BLaER1 treated with 17β-estradiol and CSF1 and Interleukin-3, amounts not matched to agents 10 nM and 100 nM (cell line): ENCODE results near the gene TTC34.
A peak's percentile ranks its signal among the peaks of the same experiment; 100 is the strongest.

Experiments
- H3K27ac ChIP-seq, 11 experiments: shearing (Covaris generic); formaldehyde crosslinking; 2 replicates each; pipeline ENCODE4 v1.8.1; 2022
- H3K27me3 ChIP-seq, 11 experiments: shearing (Covaris generic); formaldehyde crosslinking; 2 replicates each; pipeline ENCODE4 v1.8.1; 2022
- H3K36me3 ChIP-seq, 11 experiments: shearing (Covaris generic); formaldehyde crosslinking; 2 replicates each; pipeline ENCODE4 v1.8.1; 2022
- H3K4me1 ChIP-seq, 10 experiments: shearing (Covaris generic); formaldehyde crosslinking; 2 replicates each; pipeline ENCODE4 v1.8.1; 2022
- H3K4me2 ChIP-seq, 11 experiments: shearing (Covaris generic); formaldehyde crosslinking; 2 replicates each; pipeline ENCODE4 v1.8.1; 2022
- H3K4me3 ChIP-seq, 10 experiments: shearing (Covaris generic); formaldehyde crosslinking; 2 replicates each; pipeline ENCODE4 v1.8.1; 2022
- H3K9ac ChIP-seq, 11 experiments: shearing (Covaris generic); formaldehyde crosslinking; 2 replicates each; pipeline ENCODE4 v1.8.1; 2022
- H3K9me3 ChIP-seq, 11 experiments: shearing (Covaris generic); formaldehyde crosslinking; replicated peaks in 1 of 11; 2 replicates each; pipeline ENCODE4 v1.8.1; 2022
- H4K20me1 ChIP-seq, 11 experiments: shearing (Covaris generic); formaldehyde crosslinking; 2 replicates each; pipeline ENCODE4 v1.8.1; 2022
- Cebpa-rat ChIP-seq, 11 experiments: shearing (Covaris generic); IDR thresholded peaks; 2 replicates each; pipeline ENCODE4 v1.8.1; 2022

TTC34 gene

DNA sequence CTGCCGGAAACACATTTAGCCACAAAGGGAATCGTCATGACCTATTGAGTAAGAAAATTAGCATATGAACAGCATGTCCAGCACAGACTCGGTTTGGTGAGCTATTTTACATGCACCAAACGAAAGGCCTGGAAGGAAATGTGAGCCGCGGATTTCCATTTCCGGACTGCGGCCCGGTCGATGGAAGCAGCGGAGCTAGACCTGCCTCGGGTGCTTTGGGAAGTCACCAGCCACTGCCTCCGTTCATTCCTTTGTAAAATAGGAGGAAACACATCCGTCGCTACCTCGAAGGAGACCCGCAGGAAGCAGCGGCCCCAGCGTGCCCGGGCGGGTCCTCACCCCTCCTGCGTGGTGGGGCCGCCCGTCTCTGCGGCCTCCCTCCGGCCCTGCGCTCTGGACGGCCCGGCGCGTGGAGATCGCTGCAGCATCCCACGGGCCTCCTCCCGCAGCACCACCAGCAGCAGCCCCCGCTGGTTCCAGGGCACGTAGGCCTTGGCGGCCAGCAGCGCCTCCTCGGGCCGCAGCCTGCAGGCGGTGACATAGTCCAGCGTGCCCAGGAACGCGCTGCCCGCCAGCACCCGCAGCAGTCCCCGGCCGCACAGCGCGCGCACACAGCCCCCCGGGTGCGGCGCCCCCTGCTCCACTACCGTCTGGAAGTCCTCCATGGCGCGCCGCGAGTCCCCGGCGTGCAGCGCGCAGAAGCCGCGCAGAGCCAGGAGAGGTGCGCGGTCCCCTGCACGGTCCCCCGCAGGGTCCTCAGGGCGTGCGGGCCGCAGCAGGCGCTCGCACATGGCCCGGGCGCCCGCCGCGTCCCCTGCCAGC, 12.1 kb downstream of the TTC34 start:
- H3K36me3 ChIP-seq, result no peaks in the 10 kb centered on the region
- peak overlapping the region; percentile 40 to 82 (median 73) for H3K4me2 ChIP-seq
- H3K4me3 ChIP-seq, result peak overlapping the region in 2 of 10 experiments; percentile 4 to 24; a peak in 1 of 20 replicates
- peaks cover 18 to 35% (median 32%) of the 10 kb centered on the region in 10 experiments for H3K4me1 ChIP-seq
- H3K9ac ChIP-seq, result peak overlapping the region in 10 of 11 experiments; percentile 30 to 72 (median 63); a peak in 18 of 22 replicates
- peaks cover 45 to 50% (median 48%) of the 10 kb centered on the region in 11 experiments for H3K9me3 ChIP-seq
- TF ChIP-seq Cebpa-rat (IDR thresholded peaks at IDR 0.05), result peak in 2 of 11 experiments; percentile 2 to 6; a peak in 3 of 22 replicates
- H4K20me1 ChIP-seq, result peaks cover 0 to 5% (median 0%) of the 10 kb centered on the region in 11 experiments; a peak in 1 of 22 replicates
- H3K27me3 ChIP-seq, result no peaks in the 10 kb centered on the region
- H3K27ac ChIP-seq, result peak overlapping the region in 10 of 11 experiments; percentile 14 to 84 (median 76); a peak in 19 of 22 replicates

DNA sequence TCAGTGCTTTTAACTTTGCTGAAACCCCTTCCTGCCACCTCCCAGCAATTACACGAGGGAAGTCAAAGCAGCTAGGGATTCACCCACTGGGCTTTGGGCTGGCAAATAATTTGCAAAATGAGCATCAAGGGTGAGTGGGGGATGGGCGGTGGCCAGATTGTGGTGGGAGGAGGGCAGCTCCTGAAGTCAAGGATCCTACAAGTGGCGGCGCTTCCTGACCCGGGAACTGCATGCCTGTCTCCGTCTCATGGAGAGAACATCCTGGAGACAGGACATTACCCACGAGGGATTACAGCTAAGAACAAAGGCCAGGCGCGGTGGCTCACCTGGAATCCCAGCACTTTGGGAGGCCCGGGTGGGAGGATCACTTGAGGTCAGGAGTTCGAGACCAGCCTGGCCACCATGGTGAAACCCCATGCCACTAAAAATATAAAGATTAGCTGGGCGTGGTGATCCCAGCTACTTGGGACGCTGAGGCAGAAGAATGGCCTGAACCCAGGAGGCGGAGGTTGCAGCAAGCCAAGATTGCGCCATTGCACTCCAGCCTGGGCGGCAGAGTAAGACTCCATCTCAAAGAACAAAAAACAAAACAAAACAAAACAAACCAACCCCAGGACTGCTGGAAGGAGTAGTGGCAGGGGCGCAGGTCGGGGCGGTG, 12.9 kb downstream of the TTC34 start:
- Histone ChIP-seq H3K9me3 (peaks cover 37 to 46% (median 40%) of the 10 kb centered on the region in 11 experiments), H3K4me2 (peak overlapping the region; percentile 40 to 82 (median 73)), H3K4me1 (peaks cover 18 to 35% (median 32%) of the 10 kb centered on the region in 10 experiments), H3K4me3 (no peak overlapping the region), H4K20me1 (peaks cover 0 to 5% (median 0%) of the 10 kb centered on the region in 11 experiments; a peak in 1 of 22 replicates), H3K9ac (peak overlapping the region in 7 of 11 experiments; percentile 41 to 72 (median 59); a peak in 11 of 22 replicates), H3K36me3 (no peaks in the 10 kb centered on the region), H3K27me3 (no peaks in the 10 kb centered on the region), H3K27ac (peak overlapping the region in 10 of 11 experiments; percentile 14 to 84 (median 76); a peak in 18 of 22 replicates)
- TF ChIP-seq Cebpa-rat (IDR thresholded peaks at IDR 0.05), result peak in 6 of 11 experiments; percentile 4 to 76 (median 48); a peak in 6 of 22 replicates

DNA sequence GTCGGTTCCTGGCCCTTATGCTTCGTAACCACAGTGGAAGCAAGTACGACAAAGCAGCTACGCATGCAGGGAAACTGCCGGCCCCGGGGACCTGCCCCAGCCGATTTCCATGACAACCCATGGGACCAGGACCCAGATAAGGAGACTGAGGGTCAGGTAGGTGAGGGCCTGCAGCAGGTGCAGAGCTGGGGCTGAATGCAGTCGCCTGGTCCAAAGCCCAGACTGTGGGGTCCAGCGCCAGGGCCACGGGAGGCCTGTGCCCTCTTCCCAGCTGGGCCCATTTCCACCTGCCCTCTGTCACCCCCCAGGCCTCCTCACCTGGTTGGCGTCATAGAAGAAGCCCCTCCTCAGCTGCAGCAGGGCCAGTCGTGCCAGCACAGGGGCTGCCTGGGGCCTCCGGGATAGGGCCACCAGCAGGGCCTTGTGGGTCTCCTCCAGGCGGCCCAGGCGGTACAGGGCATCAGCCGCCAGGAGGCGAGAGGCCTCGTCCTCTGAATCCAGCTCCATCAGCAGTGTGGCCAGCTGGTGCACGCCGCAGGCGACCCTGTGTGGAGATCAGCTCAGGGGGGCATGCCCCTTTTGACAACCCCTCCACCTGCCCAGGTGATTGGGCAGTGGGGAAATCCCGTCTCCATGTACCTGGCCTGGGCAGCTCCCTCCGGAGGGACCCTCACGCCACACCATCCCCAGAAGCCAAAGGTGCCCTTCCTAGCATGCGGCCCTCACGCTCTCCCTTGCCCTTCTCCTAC, 14.2 kb downstream of the TTC34 start:
- Histone ChIP-seq H4K20me1 (peaks cover 0 to 5% (median 0%) of the 10 kb centered on the region in 11 experiments; a peak in 1 of 22 replicates), H3K36me3 (no peaks in the 10 kb centered on the region), H3K27me3 (no peaks in the 10 kb centered on the region), H3K4me1 (peaks cover 18 to 35% (median 32%) of the 10 kb centered on the region in 10 experiments), H3K4me3 (no peak overlapping the region), H3K27ac (no peak overlapping the region), H3K4me2 (peak overlapping the region in 4 of 11 experiments; percentile 0 to 29 (median 12); a peak in 4 of 22 replicates), H3K9ac (no peak overlapping the region), H3K9me3 (peaks cover 31 to 46% (median 37%) of the 10 kb centered on the region in 11 experiments)
- TF ChIP-seq Cebpa-rat (IDR thresholded peaks at IDR 0.05), result no peak

DNA sequence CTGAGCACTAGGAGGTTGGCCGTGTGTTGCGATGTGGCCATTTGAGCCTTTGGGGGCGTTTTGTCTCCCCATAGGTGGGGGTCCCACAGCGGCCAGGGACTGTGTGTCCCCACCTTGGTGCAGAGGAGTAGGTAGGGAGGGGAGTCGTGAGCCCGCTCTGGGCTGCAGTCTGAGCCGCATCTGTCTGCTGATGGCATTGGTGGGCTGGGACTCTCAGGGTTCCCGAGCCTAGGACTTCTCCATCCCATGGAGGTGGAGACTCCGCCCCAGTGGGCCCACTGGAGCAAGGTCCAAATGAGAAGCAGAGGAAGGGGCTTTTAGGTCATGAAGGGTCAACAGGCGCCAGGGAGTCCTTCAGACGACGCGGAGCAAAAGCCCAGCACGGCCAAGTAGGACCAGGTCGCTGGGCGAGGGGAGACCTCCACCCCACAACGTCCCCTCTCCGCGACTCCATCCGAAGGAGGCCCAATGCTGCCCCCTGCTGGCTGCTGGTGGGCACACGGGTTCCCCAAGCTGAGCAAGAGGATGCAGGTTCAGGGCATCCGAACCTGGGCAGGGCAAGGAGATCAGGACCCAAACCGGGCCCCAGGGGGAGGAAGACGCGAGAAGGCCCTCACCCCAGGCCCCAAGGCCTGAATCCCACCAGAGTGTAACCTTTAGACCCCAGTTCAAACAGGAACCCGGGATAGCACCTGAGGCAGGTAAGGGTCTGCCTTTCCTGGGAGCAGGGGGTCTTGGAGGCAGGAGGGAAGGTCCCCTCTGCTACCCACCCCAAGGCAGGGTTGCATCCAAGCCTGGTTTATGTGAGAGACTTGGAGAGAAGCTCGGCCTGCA, 14.9 kb downstream of the TTC34 start:
- Histone ChIP-seq H3K9me3 (peaks cover 31 to 46% (median 37%) of the 10 kb centered on the region in 11 experiments), H3K27me3 (no peaks in the 10 kb centered on the region)

DNA sequence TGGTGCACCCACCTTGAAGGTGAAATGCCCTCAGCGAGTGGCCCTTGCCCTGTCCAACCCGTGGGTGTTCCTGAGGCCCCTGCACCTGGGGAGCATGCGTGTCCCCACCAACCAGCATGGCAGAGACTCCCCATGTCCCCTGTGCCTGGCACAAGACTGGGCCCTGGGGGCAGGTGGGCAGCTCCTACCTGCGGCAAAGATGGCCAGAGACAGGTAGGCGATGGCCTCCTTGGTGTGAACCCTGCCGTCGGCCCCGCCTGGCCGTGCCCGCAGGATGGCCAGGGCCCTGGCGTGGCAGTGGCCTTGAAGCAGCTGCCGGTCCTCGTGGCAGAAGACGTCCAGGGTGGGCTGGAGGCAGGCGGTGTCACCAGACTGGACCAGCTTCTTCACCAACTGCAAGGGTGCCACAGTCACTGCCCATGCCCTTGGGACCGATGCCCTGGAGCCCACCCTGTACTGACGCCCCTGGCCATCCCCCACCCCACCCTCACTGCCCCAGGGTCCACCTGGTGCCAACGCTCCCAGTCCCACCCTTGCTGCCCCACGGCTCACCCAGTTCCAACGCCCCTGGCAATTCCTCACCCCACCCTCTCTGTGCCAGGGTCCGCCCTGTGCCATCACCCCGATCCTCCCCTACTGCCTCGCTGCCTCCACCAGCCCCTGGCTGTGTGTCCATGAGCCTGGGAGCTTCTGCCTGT, 15.7 kb downstream of the TTC34 start:
- H3K27me3 ChIP-seq, result no peaks in the 10 kb centered on the region
- H3K27ac ChIP-seq, result no peak overlapping the region
- no peak overlapping the region for H3K4me2 ChIP-seq
- TF ChIP-seq Cebpa-rat (IDR thresholded peaks at IDR 0.05), result no peak
- no peak overlapping the region for H3K4me3 ChIP-seq
- peaks cover 0 to 5% (median 0%) of the 10 kb centered on the region in 11 experiments; a peak in 1 of 22 replicates for H4K20me1 ChIP-seq
- no peak overlapping the region for H3K9ac ChIP-seq
- peaks cover 18 to 35% (median 32%) of the 10 kb centered on the region in 10 experiments for H3K4me1 ChIP-seq
- no peaks in the 10 kb centered on the region for H3K36me3 ChIP-seq
- peaks cover 33 to 47% (median 39%) of the 10 kb centered on the region in 11 experiments for H3K9me3 ChIP-seq

More for the DNA sequence above, 14.9 kb downstream of the TTC34 start:
- H3K4me3 ChIP-seq, result no peak overlapping the region
- peaks cover 18 to 35% (median 32%) of the 10 kb centered on the region in 10 experiments for H3K4me1 ChIP-seq
- H3K9ac ChIP-seq, result no peak overlapping the region
- no peak overlapping the region for H3K27ac ChIP-seq
- TF ChIP-seq Cebpa-rat (IDR thresholded peaks at IDR 0.05), result no peak
- H4K20me1 ChIP-seq, result peaks cover 0 to 5% (median 0%) of the 10 kb centered on the region in 11 experiments; a peak in 1 of 22 replicates
- H3K36me3 ChIP-seq, result no peaks in the 10 kb centered on the region
- peak overlapping the region in 2 of 11 experiments; percentile 12 to 29; a peak in 1 of 22 replicates for H3K4me2 ChIP-seq

DNA sequence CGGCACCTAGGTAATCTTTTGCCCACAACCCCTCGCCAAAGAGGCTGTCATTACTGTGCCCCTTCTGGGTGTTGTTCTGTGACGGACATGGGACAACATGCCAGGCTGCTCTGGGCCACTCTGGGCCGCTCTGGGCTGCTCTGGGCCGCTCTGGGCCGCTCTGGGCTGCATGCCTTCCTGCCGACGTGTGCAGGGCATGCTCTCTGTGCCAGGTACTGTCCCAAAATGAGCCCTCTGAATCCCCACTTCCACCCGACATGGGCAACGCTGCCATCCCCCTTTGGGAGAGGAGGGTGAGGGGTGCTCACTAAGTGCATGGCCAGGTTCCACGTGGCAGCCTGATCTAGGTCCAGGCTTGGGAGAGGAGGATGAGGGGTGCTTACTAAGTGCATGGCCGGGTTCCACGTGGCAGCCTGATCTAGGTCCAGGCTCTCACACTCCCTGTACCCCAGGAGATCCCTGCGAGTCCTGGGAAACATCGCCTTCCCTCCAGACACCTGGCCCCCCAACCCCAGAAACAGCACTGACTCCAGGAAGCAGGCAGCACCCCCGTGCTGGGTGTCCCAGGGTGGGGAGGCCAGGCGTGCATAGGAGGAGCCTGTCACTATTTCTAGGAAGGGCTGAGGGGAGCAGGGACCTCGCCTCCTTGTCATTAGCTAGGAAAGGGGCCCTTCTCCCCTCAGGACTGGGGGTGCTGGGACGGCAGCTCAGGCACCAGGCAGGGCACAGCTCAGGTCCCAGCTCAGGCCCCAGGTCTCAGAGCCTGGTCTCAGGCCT, 16.5 kb downstream of the TTC34 start:
- Histone ChIP-seq H3K4me3 (no peak overlapping the region), H3K36me3 (no peaks in the 10 kb centered on the region), H3K9ac (no peak overlapping the region), H3K27ac (no peak overlapping the region), H3K27me3 (no peaks in the 10 kb centered on the region), H3K9me3 (peaks cover 34 to 47% (median 39%) of the 10 kb centered on the region in 11 experiments), H3K4me1 (peaks cover 16 to 35% (median 30%) of the 10 kb centered on the region in 10 experiments), H4K20me1 (peaks cover 0 to 5% (median 0%) of the 10 kb centered on the region in 11 experiments; a peak in 1 of 22 replicates), H3K4me2 (no peak overlapping the region)
- no peak for TF ChIP-seq Cebpa-rat (IDR thresholded peaks at IDR 0.05)
